GM12865 (cell line): Measurements from ENCODE around the gene ACIN1.

Experiments
- DNase-seq: peaks from one replicate; pipeline ENCODE4 v3.0.0; 2010; ENCODE audit warnings: low read depth
- H3K4me3 ChIP-seq: 2 replicates; pipeline ENCODE4 v1.5.1; 2011; ENCODE audit warnings: mild to moderate bottlenecking, low read depth, low read length, control low read depth
- CTCF ChIP-seq: IDR thresholded peaks from 2 replicates; pipeline ENCODE4 v1.5.1; 2011; ENCODE audit warnings: low read length, control low read depth, low read depth, inconsistent platforms; ENCODE audit not compliant: insufficient read depth; ENCODE audit errors: missing control alignments

ACIN1 gene

GRCh38 chr14:23137192-23137812, 42.4 kb upstream of the ACIN1 start:
- no peak overlapping the region for H3K4me3 ChIP-seq
- no peak for DNase-seq
- TF ChIP-seq CTCF, result no peak

GRCh38 chr14:23136566-23137133, 41.7 kb upstream of the ACIN1 start:
- no peak for DNase-seq
- TF ChIP-seq CTCF, result no peak

GRCh38 chr14:23132970-23133369, 38.0 kb upstream of the ACIN1 start:
- no peak overlapping the region for H3K4me3 ChIP-seq
- TF ChIP-seq CTCF, result no peak
- DNase-seq, result no peak

More at GRCh38 chr14:23136566-23137133, 41.7 kb upstream of the ACIN1 start:
- no peak overlapping the region for H3K4me3 ChIP-seq

- TF ChIP-seq CTCF, result no peak
- no peak overlapping the region for H3K4me3 ChIP-seq
- no peak for DNase-seq
Measured at GRCh38 chr14:23131482-23131881, 36.5 kb upstream of the ACIN1 start.

- H3K4me3 ChIP-seq, result no peak overlapping the region
- DNase-seq, result no peak
- no peak for TF ChIP-seq CTCF
Measured at GRCh38 chr14:23130871-23131270, 35.9 kb upstream of the ACIN1 start.

- no peak for DNase-seq
- no peak overlapping the region for H3K4me3 ChIP-seq
- no peak for TF ChIP-seq CTCF
Measured at GRCh38 chr14:23129759-23130316, 34.9 kb upstream of the ACIN1 start.
